Neural crest cell (in vitro differentiated cells): ENCODE measurements around the gene METTL8. TPM values are rescaled to one million over a fixed set of nuclear protein-coding genes. Genes with fewer than 3 reads are reported as not detected.

Source experiments
- DNase-seq: peaks from one replicate; pipeline ENCODE4 v3.0.0; 2021; ENCODE audit warnings: low read depth, mixed read lengths, low spot score
- H3K27ac Mint-ChIP-seq: one replicate; pipeline ENCODE4 v1.8.0; 2021; ENCODE audit warnings: mild to moderate bottlenecking, mixed read lengths; ENCODE audit not compliant: unreplicated experiment
- H3K27me3 Mint-ChIP-seq: 2 replicates; pipeline ENCODE4 v1.8.0; 2021; ENCODE audit warnings: low read depth, mild to moderate bottlenecking, mixed read lengths
- H3K36me3 Mint-ChIP-seq: 2 replicates; pipeline ENCODE4 v1.8.0; 2021; ENCODE audit warnings: low read depth, mild to moderate bottlenecking, mixed read lengths
- H3K4me1 Mint-ChIP-seq: 2 replicates; pipeline ENCODE4 v1.8.0; 2021; ENCODE audit warnings: mixed read lengths
- H3K4me3 Mint-ChIP-seq: one replicate; pipeline ENCODE4 v1.8.0; 2021; ENCODE audit warnings: mild to moderate bottlenecking, mixed read lengths
- H3K9me3 Mint-ChIP-seq: 2 replicates; pipeline ENCODE4 v1.8.0; 2021; ENCODE audit warnings: mixed read lengths
- total RNA-seq: library from RNA; stranded (reverse); gene quantifications from 2 replicates; pipeline ENCODE4 v1.2.1, GENCODE V29; 2021
- TF ChIP-seq, protein P1 (sequence below): fragments of 200-600 bp; sonication (generic); conservative IDR thresholded peaks from 2 replicates; pipeline ENCODE4 v1.5.0; 2021; ENCODE audit warnings: antibody characterized with exemption, mild to moderate bottlenecking

Gene METTL8
- total RNA-seq, 1 donor from 2014 or later = 21.6 TPM

DNA sequence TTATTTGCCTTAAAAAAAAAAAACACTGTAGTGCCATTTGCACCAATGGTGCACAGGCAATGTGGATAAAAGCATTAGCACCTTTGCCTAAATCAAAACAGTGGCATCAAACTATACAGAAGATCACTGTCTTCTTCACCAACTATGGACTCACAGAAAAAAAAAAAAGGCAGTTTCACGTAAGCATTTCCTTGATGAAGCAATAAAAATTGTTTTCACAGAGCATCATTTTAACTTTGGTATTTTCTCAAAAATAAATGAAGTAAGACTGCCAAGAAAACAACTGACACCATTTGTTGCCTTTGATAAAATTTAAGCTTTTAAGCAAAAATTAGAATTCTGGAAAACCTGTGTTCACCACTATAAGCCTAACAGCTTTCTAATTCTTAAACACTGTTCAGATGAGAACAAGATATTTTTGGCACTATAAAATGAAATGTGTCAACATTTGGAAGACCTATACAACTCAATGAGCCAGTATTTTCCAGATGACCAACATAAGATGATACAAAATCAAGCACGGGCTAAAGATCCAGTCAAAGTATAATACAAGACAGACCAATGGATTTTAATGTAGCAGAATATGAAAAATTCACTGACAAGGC is 21.1 kb downstream of the METTL8 start:
- no peak for DNase-seq
- Mint-ChIP-seq H3K4me3 (no peak overlapping the region), H3K4me1 (peaks cover 19% of the 10 kb centered on the region)

DNA sequence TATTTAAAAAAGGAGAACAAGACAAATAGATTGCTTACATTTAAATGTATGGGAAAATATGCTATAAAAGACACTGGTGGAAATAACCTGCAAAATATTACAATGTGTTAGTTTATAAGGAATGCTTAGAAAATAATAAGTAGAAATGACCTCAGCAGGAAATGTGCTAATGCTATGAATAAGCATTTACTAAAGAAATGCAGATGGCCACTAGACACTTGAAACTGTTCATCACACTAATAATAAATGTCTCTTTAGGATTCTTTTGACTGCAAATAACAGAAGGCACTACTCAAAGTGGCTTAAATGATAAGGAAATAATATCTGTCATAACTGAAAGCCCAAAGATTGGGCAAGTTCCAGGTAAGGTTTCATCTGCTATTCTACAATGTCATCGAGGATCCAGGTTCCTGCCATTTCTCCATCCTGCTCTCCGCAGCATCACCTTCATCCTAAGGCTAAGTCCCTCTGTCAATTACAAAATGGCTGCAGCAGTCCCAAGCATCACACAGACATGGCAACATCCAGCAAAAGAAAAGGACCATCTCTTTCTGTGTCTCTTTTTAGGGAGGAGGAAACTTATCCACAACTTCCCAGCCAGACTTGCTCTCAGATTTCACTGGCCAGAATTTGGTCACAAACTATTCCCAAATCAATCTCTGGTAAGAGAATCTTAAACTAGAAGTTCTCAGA is 21.9 kb downstream of the METTL8 start:
- H3K4me3 Mint-ChIP-seq = no peak overlapping the region
- DNase-seq = no peak
- H3K9me3 Mint-ChIP-seq = no peaks in the 10 kb centered on the region
- peaks cover 19% of the 10 kb centered on the region for H3K4me1 Mint-ChIP-seq
- no peak overlapping the region for H3K27ac Mint-ChIP-seq
- peaks cover under 1% of the 10 kb centered on the region for H3K36me3 Mint-ChIP-seq
- TF ChIP-seq, protein P1, sequence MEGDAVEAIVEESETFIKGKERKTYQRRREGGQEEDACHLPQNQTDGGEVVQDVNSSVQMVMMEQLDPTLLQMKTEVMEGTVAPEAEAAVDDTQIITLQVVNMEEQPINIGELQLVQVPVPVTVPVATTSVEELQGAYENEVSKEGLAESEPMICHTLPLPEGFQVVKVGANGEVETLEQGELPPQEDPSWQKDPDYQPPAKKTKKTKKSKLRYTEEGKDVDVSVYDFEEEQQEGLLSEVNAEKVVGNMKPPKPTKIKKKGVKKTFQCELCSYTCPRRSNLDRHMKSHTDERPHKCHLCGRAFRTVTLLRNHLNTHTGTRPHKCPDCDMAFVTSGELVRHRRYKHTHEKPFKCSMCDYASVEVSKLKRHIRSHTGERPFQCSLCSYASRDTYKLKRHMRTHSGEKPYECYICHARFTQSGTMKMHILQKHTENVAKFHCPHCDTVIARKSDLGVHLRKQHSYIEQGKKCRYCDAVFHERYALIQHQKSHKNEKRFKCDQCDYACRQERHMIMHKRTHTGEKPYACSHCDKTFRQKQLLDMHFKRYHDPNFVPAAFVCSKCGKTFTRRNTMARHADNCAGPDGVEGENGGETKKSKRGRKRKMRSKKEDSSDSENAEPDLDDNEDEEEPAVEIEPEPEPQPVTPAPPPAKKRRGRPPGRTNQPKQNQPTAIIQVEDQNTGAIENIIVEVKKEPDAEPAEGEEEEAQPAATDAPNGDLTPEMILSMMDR = no peak
- H3K27me3 Mint-ChIP-seq = no peaks in the 10 kb centered on the region

More for the DNA sequence above, 21.1 kb downstream of the METTL8 start:
- no peaks in the 10 kb centered on the region for H3K27me3 Mint-ChIP-seq
- TF ChIP-seq, protein P1 = no peak
- H3K9me3 Mint-ChIP-seq = no peaks in the 10 kb centered on the region
- H3K36me3 Mint-ChIP-seq = no peaks in the 10 kb centered on the region
- H3K27ac Mint-ChIP-seq = no peak overlapping the region

DNA sequence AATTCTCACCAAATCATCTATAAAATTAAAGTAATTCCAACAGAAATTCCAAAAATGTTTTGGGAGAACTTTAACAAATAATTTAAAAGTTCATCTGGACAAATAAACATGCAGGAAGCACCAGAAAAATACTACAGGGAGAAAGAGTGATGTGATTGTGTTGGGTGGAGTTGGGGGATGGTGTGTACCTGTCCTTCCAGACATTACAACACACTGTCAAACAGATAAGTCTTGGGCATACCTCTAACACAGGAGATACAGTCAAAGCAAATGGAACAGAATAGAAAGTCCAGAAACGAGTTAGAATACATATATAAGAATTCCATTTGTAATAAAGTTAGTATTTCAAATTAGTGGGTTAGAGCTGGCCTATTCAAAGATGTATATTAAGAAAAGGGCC is 22.6 kb downstream of the METTL8 start:
- H3K27ac Mint-ChIP-seq = no peak overlapping the region
- H3K4me3 Mint-ChIP-seq = no peak overlapping the region
- DNase-seq = no peak
- H3K4me1 Mint-ChIP-seq = peaks cover 19% of the 10 kb centered on the region
- no peaks in the 10 kb centered on the region for H3K9me3 Mint-ChIP-seq
- TF ChIP-seq, protein P1 = no peak
- peaks cover 2% of the 10 kb centered on the region for H3K36me3 Mint-ChIP-seq
- no peaks in the 10 kb centered on the region for H3K27me3 Mint-ChIP-seq

- Mint-ChIP-seq H3K36me3 (peaks cover 2% of the 10 kb centered on the region), H3K4me1 (peaks cover 14% of the 10 kb centered on the region), H3K27ac (no peak overlapping the region), H3K9me3 (no peaks in the 10 kb centered on the region), H3K4me3 (no peak overlapping the region), H3K27me3 (no peaks in the 10 kb centered on the region)
- TF ChIP-seq, protein P1 = no peak
- no peak for DNase-seq
Observed at GRCh38 chr2:171410624-171411023, 23.2 kb downstream of the METTL8 start.

DNA sequence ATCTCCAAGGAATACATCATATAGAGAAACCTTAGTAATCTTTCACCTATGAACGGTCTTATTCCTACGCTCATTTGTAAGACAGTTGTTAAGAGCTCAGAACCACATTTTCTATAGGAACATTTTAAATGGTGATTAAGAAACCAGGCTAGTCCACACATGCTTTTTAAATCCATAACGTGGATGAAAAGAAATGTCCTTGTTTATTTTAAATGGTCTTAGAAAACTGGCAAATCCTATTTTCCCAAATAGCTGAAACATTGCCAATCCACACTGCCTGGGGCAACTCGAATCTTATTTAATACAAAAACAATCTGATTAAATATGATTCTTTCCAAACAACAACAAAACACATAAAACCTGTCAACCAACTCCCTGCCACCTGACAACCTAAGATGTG is 23.7 kb downstream of the METTL8 start:
- no peak overlapping the region for H3K4me3 Mint-ChIP-seq
- no peak overlapping the region for H3K27ac Mint-ChIP-seq
- no peaks in the 10 kb centered on the region for H3K9me3 Mint-ChIP-seq
- DNase-seq = no peak
- peaks cover 2% of the 10 kb centered on the region for H3K36me3 Mint-ChIP-seq
- peaks cover 14% of the 10 kb centered on the region for H3K4me1 Mint-ChIP-seq
- H3K27me3 Mint-ChIP-seq = no peaks in the 10 kb centered on the region
- TF ChIP-seq, protein P1 = no peak
